Stimulated activated CD8-positive, alpha-beta memory T cell treated with anti-CD3 and anti-CD28 coated beads, Interleukin-4, amount 100 ng/mL, for 1 hour (primary cell): ENCODE data around the gene BAG3.
"Not testable (repeated sequence)": the region's sequence is repeated elsewhere in the genome, so short reads cannot be mapped to it uniquely, and the experiment has no call there.

Experiments
- DNase-seq, 2 donors: peaks; one replicate each; pipeline ENCODE4 v3.0.0-alpha.2; 2020; ENCODE audit warnings: low read depth in 2 of 2, low spot score in 1 of 2

The BAG3 gene

DNA sequence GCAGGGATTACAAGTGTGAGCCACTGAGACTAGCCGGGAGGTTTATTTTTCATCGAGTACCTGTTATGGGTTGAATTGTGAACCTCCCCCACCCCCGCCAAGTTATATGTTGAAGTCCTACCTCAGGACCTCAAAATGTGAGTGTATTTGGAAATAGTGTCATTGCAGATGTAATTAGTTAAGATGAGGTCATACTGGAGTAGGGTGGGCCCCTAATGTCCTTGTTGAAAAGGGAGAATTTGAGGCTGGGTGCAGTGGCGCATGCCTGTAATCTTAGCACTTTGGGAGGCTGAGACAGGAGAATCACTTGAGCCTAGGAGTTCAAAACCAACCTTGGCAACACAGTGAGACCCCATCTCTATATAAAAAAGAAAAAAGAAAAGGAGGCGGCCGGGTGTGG lies 10.8 kb upstream of the BAG3 start:
- DNase-seq, result no peak

DNA sequence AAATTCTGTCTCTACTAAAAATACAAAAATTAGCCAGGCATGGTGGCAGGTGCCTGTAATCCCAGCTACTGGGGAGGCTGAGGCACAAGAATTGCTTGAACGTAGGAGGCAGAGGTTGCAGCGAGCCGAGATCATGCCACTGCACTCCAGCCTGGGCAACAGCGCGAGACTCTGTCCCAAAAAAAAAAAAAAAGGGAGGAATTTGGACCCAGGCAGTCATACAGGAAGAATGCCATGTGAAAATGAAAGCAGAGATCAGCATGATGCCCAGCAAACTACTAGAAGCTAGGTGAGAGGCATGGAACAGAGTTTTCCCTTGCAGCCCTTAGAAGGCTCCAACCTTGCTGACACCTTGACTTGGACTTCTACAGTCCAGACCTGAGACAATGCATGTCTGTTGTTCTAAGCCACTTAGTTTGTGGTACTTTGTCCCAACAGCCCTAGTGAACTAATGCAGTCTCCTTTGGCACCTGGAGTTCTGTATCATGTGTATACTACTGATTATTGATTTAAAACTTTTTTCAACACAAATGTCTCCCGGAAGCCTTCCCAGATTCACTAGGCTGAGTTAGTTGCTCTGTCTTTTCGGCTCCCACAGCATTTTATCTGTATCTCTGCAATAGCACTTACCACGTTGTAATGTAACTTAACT lies 10.2 kb upstream of the BAG3 start:
- DNase-seq, result no peak

DNA sequence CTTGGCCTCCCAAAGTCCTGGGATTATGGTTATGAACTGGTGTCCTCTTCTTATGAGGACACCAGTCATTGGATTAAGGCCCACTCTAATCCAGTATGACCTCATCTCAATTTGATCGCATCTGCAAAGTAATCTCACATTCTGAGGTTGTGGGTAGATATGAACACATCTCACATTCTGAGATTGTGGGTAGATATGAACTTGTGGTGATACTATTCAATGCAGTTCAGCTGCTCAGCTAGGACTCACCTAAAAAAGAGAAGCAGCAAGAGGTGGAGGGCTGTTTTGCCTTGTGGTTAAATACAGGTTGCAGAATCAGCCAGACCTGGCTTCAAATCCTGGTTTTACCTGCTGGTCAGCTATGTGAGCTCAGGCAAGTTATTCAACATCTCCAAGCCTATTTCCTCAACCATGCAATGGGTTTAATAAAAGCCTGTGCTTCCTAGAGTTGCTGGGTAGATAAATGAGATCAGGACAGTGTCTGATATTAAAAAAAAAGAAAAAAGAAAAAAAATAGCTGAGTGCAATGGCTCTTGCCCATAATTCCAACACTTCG lies 8.5 kb upstream of the BAG3 start:
- no peak for DNase-seq

DNA sequence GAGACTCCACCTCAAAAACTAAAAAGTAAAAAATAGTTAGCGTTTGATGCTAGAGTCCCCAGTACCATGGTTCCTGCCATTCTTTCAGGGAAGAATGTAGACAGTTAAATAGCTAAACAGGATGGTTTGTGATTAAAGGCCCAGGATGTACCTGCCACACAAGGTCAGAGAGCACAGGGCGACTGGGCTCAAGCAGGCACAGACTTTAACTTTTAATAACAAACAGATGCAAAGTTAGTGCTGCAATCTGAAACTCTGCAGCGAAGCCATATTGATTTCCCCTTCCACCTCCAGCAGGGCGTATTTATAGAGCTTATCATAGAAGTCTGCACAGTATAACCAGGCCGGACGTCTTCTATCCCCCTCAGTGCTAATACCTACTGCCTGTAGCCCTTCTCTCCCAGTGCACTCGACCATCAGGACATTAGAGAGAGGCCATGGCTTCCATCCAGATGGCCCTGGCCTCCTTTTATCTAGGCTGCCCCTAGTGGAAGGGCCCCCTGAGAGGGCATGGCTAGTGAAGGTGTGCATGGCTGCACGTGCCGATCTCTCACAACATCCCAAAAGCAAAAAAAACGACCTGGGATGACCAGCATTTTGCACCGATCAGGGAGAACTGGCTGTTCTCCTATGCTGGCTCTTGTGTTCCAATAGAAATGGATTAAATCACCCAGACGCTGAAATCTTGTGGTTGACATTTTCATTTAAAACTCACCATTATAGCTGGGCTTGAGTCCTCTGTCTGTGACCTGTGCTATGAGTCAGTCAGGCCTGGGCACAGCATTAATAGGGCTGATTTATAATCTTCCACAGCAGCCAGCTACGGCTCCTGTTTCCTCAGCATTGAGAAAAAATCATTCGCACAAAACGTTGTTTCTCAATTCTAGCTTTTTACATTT lies 7.6 kb upstream of the BAG3 start:
- no peak for DNase-seq

DNA sequence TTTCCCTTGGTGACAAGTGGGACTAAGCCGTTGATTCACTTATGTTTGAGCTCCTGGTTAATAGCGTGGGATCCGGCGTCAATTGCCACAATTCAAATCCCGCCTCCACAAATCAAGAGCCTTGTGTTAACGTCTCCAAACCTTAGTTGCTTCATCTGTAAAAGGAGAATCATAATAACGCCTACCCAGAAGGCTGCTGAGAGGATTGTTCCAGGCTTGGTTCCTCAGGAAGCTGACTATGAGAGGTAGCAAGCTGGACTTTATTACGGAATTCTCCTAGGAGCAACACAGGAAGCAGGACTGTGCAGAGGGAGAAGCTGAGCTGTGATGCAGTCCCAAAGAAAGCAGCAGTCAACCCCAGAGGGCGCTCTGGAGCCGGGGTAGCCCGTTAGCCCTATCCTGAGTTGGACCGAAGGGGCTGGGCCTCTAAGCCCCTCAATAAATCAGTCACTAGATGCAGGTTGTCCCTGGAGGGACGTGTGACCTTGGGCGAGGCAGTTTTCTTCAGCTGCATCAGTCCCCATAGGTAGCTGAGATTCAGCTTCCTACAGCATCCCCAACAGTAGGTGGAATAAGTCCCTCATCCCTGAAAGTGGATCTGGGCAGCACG lies 6.9 kb upstream of the BAG3 start:
- DNase-seq, result no peak

DNA sequence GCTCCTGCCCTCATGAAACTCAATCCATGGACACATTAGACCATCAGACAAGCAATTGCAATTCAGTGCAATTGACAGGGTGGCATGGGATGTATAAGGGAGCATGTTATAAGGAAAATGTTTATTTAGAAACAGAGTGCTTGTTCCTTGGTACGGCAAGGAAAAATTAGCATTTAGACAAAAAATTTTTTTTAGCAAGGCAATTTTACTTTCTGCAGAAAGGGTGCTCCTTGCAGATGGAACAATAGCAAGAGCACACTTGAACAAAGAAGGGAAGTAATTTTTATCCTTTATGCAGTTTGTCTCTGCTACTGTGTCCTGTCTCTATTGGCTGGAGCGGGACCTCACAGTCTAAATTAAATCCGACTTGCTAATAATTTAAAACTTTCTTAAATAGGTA lies 6.2 kb upstream of the BAG3 start:
- DNase-seq, result no peak

DNA sequence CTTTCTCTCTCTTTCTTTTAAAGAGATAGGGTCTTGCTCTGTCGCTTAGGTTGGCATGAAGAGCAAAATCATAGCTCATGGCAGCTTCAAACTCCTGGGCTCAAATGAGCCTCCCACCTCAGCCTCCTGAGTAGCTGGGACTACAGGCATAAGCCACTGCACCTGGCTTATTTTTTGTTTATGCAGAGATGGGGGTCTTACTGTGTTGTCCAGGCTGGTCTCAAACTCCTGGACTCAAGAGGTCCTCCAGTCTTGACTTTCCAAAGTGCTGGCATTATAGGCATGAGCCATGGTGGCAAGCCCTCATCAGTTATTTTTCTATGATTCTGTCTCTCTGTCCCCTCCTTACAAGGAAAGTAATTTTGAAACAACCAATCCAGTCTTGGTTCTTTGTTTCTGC lies 1.1 kb upstream of the BAG3 start:
- DNase-seq, result no peak

DNA sequence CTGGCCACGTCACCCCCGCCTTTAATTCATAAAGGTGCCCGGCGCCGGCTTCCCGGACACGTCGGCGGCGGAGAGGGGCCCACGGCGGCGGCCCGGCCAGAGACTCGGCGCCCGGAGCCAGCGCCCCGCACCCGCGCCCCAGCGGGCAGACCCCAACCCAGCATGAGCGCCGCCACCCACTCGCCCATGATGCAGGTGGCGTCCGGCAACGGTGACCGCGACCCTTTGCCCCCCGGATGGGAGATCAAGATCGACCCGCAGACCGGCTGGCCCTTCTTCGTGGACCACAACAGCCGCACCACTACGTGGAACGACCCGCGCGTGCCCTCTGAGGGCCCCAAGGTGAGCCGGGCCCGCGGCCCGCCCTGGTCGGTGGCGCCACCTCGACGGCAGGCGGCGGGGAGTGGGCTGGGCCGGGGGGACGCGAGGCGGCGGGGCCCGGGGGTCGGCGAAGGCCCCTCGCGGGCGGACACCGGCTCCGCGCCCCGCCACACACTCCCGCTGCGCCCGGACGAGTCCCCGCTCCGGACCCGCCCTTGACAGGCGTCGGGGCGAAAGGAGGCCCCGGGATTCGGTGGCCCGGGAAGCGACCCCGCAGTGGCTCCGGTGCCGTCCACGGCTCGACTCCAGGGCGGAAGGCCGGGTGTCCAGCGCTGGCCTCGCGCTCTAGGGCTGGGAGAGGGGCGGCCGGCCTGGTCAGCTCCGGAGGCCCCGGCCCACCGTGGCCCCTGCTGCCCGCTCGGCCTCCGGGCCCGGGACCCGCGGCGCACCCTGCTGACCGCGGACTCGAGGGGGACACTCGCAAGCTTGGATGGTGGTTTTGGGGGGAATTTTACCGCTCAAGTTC lies 557 bp downstream of the BAG3 start:
- DNase-seq, result no peak

DNA sequence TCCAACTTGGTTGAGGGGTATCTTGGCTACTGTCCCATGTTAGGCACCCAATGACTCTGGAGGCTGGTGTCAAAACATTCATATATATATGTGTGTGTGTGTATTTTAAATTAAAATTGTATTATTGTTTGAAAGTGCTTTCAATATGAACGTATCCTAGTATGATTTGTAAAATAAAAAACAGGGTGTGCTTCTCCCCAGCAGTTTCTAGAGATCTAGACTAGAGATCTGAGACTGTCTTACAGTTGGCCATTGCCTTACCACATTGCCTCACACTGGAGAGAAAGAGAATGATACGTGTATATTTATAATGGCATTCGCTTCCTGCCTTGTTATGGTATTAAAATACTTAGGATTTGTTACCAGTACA lies 1.2 kb downstream of the BAG3 start:
- DNase-seq, result no peak

DNA sequence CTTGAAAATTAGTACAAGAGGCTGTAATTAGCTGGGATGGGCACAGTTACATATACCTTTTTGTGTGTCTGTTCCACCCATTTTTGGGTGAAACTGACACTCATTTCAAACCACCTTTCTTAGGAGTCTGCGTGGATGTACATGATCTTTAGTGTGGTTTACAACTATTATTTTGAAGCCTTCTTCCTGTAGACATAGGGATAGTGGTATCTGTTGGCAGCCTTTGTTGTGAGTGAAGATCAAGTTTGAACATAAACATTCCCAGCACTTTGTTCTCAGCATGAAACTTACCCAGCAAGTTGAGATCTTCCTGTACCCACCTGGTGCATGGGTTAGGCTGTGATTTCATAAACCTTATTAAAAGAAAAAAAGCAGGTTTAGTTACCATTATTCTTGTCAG lies 2.0 kb downstream of the BAG3 start:
- DNase-seq, result no peak

DNA sequence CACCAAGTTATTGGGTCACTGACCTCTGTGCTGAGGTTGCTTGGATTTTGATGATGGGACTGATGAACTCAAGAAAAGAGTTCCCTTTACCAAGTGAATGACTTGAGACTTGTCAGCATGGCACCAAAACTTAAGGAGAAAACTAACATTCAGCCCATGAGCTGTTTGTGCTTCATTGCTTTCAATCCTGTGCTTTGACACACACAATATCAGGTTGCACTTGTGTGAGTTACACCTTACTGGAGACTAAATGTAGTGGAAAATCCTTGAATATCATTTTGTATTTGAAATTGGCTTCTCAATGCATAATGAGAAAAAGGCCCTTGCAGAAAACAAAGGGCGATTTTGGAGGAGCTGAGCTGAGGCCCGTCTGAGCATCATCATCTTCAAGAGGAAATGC lies 2.7 kb downstream of the BAG3 start:
- DNase-seq, result no peak

DNA sequence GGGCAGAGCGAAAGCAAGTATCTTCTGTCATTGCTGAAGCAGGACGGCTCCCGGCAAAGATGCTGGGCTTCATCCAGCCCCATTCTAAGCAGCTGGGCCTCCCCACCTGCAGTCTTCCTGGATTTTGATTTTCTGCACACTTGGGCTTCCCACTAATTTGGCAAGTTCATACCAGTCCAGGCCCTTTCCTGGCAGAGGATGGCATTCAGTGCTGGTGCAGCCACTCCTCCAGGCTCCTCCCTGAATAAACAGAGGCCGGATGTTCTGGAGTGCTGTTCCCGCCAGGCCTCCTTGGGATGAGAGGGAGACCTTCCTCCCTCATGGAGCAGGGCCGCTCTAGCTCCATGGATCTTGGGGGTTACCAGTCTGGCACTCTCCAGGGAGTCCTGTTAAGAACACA lies 3.4 kb downstream of the BAG3 start:
- no peak for DNase-seq

DNA sequence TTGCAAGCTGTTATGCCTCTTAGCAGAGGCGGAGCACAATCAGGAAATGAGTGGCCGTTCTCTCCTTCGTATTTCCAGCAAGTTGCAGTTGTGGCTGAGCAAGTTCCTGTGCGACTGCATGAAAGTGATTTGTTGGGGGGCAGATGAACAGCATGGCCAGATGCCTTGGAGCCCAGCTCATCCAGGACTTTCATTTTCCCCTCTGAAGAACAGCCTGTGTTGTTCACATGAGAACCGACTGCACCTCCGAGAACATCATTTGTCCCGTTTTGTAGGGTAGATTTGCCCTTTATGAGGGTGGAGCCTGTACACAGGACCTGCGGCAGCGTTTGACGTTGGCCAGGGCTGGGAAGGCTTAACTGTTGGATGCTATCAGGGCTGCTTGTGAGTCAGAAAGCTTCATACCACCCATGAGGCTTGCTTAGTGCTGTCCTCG lies 4.4 kb downstream of the BAG3 start:
- DNase-seq, result no peak

DNA sequence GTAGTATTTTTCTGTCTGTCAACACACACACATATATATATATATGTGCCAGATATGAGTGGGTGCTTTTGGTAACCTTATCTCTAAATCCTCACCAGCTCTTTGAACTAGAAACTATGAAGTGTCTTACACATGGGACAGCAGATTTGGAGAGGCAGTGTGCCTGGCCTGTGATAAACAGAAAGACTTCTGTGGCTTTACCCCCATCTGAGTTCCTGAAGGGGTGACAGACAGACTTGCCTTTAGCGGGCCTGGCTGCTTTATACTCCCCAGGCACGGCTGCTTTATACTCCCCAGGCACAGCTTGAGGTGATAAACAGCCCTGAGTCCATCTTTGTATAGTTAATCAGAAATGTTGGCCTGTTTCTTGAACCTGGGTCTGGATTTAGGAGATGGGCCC lies 5.6 kb downstream of the BAG3 start:
- DNase-seq, result no peak

DNA sequence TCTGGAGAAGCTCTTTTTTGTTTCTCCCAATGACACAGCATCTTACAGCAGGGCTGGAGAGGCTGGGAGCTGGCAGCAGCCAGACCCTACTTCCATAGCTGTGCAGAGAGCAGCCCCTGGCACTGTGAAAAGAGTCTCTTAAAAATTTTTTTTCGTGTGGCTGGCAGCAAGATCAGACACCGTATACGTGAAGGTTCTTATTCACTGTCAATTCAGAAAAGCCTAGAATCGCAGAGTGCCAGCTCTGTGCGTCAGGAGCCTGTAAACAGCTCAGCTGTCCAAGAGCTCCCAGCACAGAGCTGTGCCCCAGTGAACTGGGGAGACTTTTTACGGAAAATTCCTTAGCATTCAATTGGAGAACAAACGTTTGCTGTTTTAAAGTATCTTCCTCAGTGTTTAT lies 6.5 kb downstream of the BAG3 start:
- no peak for DNase-seq

DNA sequence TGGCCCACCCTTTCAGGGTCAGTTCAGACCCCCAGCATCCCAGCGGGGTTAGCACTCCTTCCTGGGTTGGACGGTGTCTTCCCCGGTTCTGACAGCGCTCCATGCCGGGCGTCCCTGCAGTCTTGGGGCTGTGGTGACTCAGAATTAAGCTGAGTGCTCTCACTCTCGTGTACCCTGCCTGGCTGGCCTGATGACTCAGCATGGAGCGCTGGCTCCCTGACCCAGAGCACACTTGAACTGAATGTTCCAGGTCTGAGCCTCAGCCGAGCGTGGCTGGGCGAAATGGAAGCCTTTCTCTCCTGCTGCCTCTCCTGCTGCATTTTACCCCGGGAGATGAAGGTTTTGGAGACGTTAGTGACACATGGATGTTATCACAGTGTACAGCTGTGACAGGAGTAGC lies 7.1 kb downstream of the BAG3 start:
- no peak for DNase-seq

DNA sequence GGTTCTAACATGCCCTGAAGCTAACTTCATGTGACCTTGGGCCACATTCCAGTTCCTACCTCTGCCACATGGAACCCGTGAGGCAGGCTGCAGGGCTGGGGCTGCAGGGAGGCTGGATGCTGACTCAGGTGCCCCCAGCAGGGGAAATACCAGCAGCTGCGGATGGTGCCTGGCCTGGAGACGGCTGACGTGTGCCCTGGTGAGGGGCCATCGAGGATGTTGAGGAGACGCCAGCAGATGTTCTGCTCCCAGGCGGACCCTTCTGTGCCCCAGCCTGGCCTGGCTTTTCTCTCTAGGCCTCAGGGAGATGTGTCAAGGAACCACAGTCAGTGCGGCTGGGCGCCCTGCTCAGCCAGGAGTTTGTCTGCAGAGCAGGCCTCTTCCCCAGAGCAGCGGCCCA lies 8.8 kb downstream of the BAG3 start:
- DNase-seq, result no peak

DNA sequence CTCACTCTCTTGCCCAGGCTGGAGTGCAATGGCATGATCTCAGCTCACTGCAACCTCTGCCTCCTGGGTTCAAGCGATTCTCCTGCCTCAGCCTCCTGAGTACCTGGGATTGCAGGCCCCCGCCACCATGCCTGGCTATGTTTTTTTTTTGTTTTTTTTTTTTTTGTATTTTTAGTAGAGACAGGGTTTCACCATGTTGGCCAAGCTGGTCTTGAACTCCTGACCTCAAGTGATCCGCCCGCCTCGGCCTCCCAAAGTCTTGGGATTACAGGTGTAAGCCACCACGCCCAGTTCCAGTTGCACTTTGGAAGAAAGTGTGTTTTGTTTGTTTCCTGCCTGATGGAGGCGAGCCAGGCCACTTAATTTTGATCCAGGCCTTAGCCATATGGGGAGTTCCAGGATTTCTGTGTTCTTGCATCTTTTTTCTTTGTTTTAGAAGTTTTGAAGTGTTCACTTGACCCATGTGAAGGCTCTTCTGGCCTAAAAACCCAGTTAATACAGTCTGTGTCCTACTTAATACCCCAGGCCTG lies 11.0 kb downstream of the BAG3 start:
- not testable (repeated sequence) for DNase-seq

DNA sequence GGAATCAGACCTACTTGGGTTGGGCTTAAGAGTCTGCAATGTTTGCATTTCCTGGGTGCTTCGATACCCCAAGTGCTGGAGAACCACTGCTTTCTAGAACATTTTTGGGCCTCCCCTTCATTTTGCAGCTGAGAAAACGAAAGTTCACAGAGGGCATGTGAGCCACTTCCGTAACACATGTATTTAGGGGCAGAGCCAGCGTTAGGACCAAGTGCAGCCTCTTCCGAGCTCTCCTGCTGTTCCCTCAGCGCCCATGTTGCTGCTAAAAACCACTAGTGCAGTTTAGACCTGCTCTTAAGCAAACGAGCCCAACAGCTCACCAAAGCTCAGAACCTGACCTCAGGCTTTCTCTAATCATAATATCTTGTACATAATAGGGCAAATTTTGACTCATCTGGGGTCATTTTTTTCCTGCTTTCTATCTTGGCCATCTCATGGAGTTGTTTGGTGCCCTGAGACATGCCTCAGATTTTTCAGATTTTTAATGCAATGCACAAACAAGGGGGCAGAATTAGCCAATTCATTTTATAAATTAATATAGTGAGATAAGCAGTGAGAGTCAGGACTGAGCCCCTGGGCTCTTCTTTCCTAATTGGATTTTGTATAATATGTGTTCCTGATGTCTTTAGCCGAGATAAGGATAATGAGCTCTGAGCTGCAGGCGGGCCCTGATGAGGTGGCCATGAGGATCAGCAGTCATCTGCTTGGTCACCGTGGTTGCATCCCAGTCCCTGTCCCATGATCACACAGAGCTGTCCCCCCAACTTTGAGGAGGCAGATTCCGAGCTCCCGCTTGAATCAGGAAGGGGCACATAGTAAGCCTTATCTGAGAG lies 12.9 kb downstream of the BAG3 start:
- DNase-seq, result no peak
